Measurements from ENCODE around the gene RBM12.

- TF ChIP-seq CTCF (optimal IDR thresholded peaks at IDR 0.05 in 1 of 3, IDR thresholded peaks at IDR 0.05 in 1 of 3, conservative IDR thresholded peaks at IDR 0.05 in 1 of 3; ENCODE audit: extremely low read depth in 1 of 3, insufficient read depth in 2 of 3, low read length in 3 of 3) (no peak), EZH2 (IDR thresholded peaks at IDR 0.05; ENCODE audit: low read length) (no peak)
Measured at GRCh38 chr20:35607003-35607735, 57.5 kb downstream of the RBM12 start.

All from keratinocyte (primary cell).